ENCODE measurements around the gene SDHA. TPM values are rescaled to one million over a fixed set of nuclear protein-coding genes. Genes with fewer than 3 reads are reported as not detected.

Gene SDHA
- total RNA-seq, 1 donor from 2014 or later = 91.7 TPM

DNA sequence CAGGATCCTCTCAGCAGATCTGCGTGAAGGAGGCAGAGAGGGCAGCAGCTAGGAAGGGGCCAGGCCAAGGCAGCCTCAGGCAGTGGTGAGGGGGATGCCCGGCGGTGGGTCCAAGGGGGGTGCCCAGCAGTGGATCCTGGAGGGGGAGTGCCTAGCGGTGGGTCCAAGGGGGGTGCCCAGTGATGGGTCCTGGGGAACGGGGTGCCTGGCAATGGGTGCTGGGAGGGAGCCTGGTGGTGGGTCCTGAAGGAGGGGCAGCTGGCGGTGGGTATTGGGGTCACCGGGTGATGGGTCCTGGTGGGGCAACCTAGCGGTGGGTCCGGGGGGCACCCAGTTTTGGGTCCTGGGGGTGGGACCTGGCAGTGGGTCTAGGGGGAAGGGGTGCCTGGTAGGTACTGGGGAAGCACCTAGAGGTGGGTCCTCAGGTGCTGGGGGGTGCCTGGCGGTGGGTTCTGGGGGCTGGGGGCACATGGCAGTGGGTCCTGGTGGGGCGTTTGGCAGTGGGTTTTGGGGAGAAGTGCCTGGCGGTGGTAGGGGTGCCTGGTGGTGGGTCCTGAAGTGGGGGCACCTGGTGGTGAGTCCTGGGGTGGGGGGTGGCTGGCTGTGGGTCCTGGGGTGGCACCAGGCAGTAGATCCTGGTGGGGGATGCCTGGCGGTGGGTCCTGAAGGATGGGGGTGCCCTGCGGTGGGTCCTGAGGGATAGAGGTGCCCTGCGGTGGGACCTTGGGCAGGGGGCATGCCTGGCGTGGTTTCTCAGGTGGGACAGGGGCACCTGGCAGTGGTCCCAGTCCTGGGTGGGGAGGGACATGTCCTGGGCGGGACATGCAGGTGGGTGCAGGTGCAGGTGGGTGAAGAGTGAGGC is 24.9 kb upstream of the SDHA start:
- Mint-ChIP-seq H3K4me3 (ENCODE audit: unreplicated experiment) (no peak overlapping the region), H3K27ac (ENCODE audit: unreplicated experiment) (no peak overlapping the region), H3K9me3 (ENCODE audit: unreplicated experiment) (no peaks in the 10 kb centered on the region), H3K4me1 (ENCODE audit: low read depth, unreplicated experiment) (peaks cover 9% of the 10 kb centered on the region), H3K27me3 (ENCODE audit: low read depth, unreplicated experiment) (peaks cover 14% of the 10 kb centered on the region), H3K36me3 (ENCODE audit: low read depth, unreplicated experiment) (peaks cover 5% of the 10 kb centered on the region)
- Histone ChIP-seq H3K9me3 (ENCODE audit: insufficient read depth, low read depth, low read length) (no peaks in the 10 kb centered on the region), H3K36me3 (ENCODE audit: insufficient read depth, low read length) (no peaks in the 10 kb centered on the region), H2AFZ (ENCODE audit: low read depth, low read length) (no peak overlapping the region), H3K4me2 (ENCODE audit: low read length) (no peak overlapping the region), H4K20me1 (ENCODE audit: insufficient read depth, low read length) (peaks cover 3% of the 10 kb centered on the region), H3K27ac (ENCODE audit: low read depth, low read length) (no peak overlapping the region), H3K79me2 (ENCODE audit: insufficient read depth, low read length) (no peaks in the 10 kb centered on the region), H3K4me3 (ENCODE audit: insufficient read depth, low read depth, low read length) (no peak overlapping the region), H3K9ac (ENCODE audit: low read length) (no peak overlapping the region), H3K27me3 (ENCODE audit: insufficient read depth, low read length) (peaks cover 9% of the 10 kb centered on the region), H3K4me1 (ENCODE audit: insufficient read depth, low read length) (peaks cover 7% of the 10 kb centered on the region)
- FAIRE-seq (no peak), DNase-seq (ENCODE audit: low read depth) (no peak)
- TF ChIP-seq CTCF (IDR thresholded peaks at IDR 0.05; ENCODE audit: insufficient read depth, low read depth, low read length) = no peak
- TF ChIP-seq EZH2 (IDR thresholded peaks at IDR 0.05; ENCODE audit: insufficient read depth, low read length) = no peak

GRCh38 chr5:194102-194501 is 24.0 kb upstream of the SDHA start:
- TF ChIP-seq CTCF (IDR thresholded peaks at IDR 0.05; ENCODE audit: insufficient read depth, low read depth, low read length) (no peak), EZH2 (IDR thresholded peaks at IDR 0.05; ENCODE audit: insufficient read depth, low read length) (no peak)
- peaks cover 2% of the 10 kb centered on the region for H3K9me3 Mint-ChIP-seq (ENCODE audit: unreplicated experiment)
- Histone ChIP-seq H3K9ac (ENCODE audit: low read length) (no peak overlapping the region), H3K4me3 (ENCODE audit: insufficient read depth, low read depth, low read length) (no peak overlapping the region), H3K36me3 (ENCODE audit: insufficient read depth, low read length) (no peaks in the 10 kb centered on the region), H3K4me1 (ENCODE audit: insufficient read depth, low read length) (peaks cover 4% of the 10 kb centered on the region), H3K9me3 (ENCODE audit: insufficient read depth, low read depth, low read length) (no peaks in the 10 kb centered on the region), H2AFZ (ENCODE audit: low read depth, low read length) (no peak overlapping the region), H3K79me2 (ENCODE audit: insufficient read depth, low read length) (no peaks in the 10 kb centered on the region), H3K27me3 (ENCODE audit: insufficient read depth, low read length) (peaks cover 9% of the 10 kb centered on the region), H4K20me1 (ENCODE audit: insufficient read depth, low read length) (peaks cover 3% of the 10 kb centered on the region), H3K4me2 (ENCODE audit: low read length) (no peak overlapping the region), H3K27ac (ENCODE audit: low read depth, low read length) (no peak overlapping the region)
- peaks cover 9% of the 10 kb centered on the region for H3K27me3 Mint-ChIP-seq (ENCODE audit: low read depth, unreplicated experiment)
- peaks cover 7% of the 10 kb centered on the region for H3K36me3 Mint-ChIP-seq (ENCODE audit: low read depth, unreplicated experiment)
- no peak for FAIRE-seq
- no peak for DNase-seq (ENCODE audit: low read depth)
- H3K27ac Mint-ChIP-seq (ENCODE audit: unreplicated experiment) = no peak overlapping the region
- H3K4me1 Mint-ChIP-seq (ENCODE audit: low read depth, unreplicated experiment) = peaks cover 7% of the 10 kb centered on the region
- no peak overlapping the region for H3K4me3 Mint-ChIP-seq (ENCODE audit: unreplicated experiment)

Measured in astrocyte (in vitro differentiated cells and primary cell).